Activated naive CD4-positive, alpha-beta T cell treated with anti-CD3 and anti-CD28 coated beads, Interleukin-2, amount 50 U/mL, for 72 hours (primary cell): ENCODE measurements around the gene ROR2. TPM values are rescaled to one million over a fixed set of nuclear protein-coding genes. Genes with fewer than 3 reads are reported as not detected.

Experiments
- ATAC-seq, 2 donors: fragments of 150-1000 bp; cut with Tn5 transposase; 2 replicates each; pipeline ENCODE4 v1.10.0; 2021; ENCODE audit warnings: mild to moderate bottlenecking in 2 of 2, moderate library complexity in 2 of 2
- DNase-seq, 2 donors: peaks; one replicate each; pipeline ENCODE4 v3.0.0; 2021 to 2022; ENCODE audit warnings: low spot score in 2 of 2
- H3K27ac Mint-ChIP-seq, 2 donors: one replicate each; pipeline ENCODE4 v1.8.0; 2022; ENCODE audit warnings: mild to moderate bottlenecking in 2 of 2, mixed read lengths in 2 of 2
- H3K36me3 Mint-ChIP-seq, 2 donors: one replicate each; pipeline ENCODE4 v1.8.0; 2022; ENCODE audit warnings: mixed read lengths in 2 of 2
- H3K9me3 Mint-ChIP-seq, 2 donors: one replicate each; pipeline ENCODE4 v1.8.0; 2022; ENCODE audit warnings: mixed read lengths in 2 of 2
- total RNA-seq, 2 donors: library from RNA; stranded (reverse); gene quantifications; one replicate each; pipeline ENCODE4 v1.2.3, GENCODE V29; 2022

The ROR2 gene
- total RNA-seq, 2 donors from 2014 or later = not detected

DNA sequence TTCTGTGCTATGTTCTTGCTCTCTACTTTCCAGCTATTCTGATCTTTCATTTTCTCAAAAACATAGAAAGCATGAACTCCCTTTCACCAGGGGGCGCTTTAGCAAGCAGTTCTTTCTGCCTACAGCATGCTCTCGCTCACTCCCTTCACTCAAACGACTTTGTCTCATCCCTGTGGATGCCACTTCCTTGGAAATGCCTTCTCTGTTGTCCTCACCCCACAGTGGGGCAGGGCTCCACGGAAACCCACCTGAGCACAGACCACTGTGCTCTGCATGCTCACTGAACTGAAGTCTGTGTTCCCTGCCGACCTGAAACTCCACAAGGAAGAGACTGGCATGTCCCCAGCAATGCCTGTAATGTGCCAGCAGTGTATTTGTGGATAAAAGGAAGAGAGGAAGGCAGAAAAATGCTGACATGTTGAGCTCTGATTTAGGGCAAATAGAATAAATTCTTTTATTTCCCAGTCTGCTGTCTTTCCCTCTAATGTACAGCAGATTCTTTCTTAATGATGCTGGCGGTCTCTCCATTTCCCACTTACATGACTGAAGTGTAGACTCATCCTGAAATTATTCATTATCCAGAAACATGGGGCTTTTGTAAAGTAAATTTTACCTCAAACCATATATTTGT is 4.9 kb upstream of the ROR2 start:
- ATAC-seq (no peak), DNase-seq (peak in 1 of 2 donors; percentile 35)
- Mint-ChIP-seq H3K27ac (no peak overlapping the region), H3K9me3 (no peaks in the 10 kb centered on the region), H3K36me3 (peaks cover 9 to 13% of the 10 kb centered on the region in 2 donors)

GRCh38 chr9:91953718-91954117 is 3.7 kb upstream of the ROR2 start:
- DNase-seq = no peak
- Mint-ChIP-seq H3K36me3 (peaks cover 9 to 13% of the 10 kb centered on the region in 2 donors), H3K27ac (no peak overlapping the region), H3K9me3 (no peaks in the 10 kb centered on the region)
- no peak for ATAC-seq

GRCh38 chr9:91951944-91952520 is 2.0 kb upstream of the ROR2 start:
- ATAC-seq = no peak
- DNase-seq = no peak
- H3K36me3 Mint-ChIP-seq = peaks cover 9 to 13% of the 10 kb centered on the region in 2 donors
- H3K9me3 Mint-ChIP-seq = no peaks in the 10 kb centered on the region
- H3K27ac Mint-ChIP-seq = no peak overlapping the region

DNA sequence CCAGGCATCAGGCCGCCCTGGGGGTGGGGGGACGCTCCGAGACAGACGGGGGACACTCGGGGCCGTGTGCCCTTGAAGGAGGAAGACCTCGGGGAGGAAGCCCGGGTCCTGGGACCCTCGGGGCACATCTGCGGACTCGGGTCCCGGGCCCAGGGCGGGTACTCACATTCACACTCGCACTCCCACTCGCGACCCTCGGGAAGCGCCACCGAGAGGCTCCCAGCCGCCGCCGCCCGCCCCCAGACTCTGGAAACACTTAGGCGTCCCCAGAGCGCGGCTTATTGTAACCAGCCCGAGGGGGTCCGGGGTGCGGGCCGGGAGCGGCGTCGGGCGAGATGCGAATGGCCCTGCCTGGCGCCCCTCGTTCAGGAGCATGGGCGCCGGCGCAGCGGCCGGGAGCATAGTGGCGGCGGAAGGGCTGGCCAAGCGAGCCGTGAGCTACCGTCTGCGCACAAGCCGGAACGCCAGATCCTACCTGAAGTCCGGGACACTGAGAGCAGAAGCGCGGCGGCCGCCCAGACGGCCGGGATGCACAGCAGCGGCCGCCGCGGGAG is 559 bp downstream of the ROR2 start:
- Mint-ChIP-seq H3K27ac (no peak overlapping the region), H3K36me3 (peaks cover 9 to 13% of the 10 kb centered on the region in 2 donors), H3K9me3 (no peaks in the 10 kb centered on the region)
- ATAC-seq = no peak
- no peak for DNase-seq

- no peaks in the 10 kb centered on the region for H3K9me3 Mint-ChIP-seq
- no peak overlapping the region for H3K27ac Mint-ChIP-seq
- peak in 1 of 2 donors; percentile 30 for DNase-seq
- H3K36me3 Mint-ChIP-seq = peaks cover 9 to 13% of the 10 kb centered on the region in 2 donors
- ATAC-seq = peak in 1 of 2 donors; percentile 55
Measured at GRCh38 chr9:91948597-91949391, 1.2 kb downstream of the ROR2 start.

GRCh38 chr9:91948101-91948596 is 1.9 kb downstream of the ROR2 start:
- Mint-ChIP-seq H3K9me3 (no peaks in the 10 kb centered on the region), H3K36me3 (peaks cover 9 to 13% of the 10 kb centered on the region in 2 donors), H3K27ac (no peak overlapping the region)
- ATAC-seq (no peak), DNase-seq (no peak)

DNA sequence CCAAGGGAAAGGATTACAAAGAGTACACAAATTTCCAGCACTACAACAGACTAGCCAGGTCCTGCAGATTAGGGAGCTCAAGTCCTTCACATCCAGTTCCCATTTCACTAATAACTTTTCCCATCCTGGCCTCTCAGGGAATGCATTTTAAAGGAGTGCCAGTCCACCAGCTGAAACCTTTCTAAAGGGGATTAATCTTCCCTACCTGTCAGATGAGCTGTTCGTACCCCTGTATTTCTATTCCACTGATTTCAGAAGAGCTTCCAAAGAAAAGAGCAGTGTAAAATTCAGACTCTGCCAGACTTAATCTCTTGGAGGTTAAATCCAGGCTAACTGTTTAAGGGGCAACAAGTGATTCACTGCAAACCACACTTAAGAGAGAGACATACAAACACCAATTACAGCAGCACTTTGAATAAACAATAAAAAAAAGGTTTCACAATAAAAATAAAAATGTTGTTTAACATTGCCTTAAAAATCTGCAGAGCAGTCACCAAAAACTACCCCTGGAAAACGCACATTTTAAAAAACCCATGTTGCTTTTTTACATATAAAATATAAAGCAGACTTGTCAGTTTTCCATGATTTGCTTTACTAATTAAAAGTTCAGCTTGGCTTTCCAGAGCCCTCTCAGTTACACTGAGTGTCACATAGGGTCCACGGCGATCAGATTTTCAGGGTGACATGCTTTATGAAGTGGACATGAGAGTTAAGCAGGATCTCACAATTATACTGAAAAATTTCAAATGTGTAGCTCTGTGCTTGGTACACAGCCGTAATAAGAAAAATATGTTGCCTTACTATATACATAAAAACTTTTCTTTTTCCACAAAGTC is 3.2 kb downstream of the ROR2 start:
- ATAC-seq (no peak), DNase-seq (no peak)
- no peak overlapping the region for H3K27ac Mint-ChIP-seq
- no peaks in the 10 kb centered on the region for H3K9me3 Mint-ChIP-seq
- peaks cover 2 to 6% of the 10 kb centered on the region in 2 donors for H3K36me3 Mint-ChIP-seq

DNA sequence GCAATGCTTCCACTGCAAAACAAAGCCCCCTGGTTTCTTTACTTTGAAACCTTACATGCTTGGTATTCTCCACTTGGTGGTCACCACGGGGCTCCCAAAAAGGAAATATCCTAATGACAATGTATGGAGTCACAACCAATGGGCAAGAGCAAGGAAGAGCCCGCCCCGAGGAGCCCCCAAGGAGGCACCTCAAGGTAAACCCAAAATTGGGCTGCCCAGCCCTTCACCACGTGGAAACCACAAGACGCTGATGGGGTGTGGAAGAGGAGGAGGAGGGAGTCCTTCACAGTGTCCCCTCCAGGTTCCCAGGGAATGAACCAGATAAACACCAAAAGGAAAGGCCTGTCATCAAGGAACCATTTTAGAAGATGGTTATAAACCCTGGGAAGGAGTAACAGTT is 3.8 kb downstream of the ROR2 start:
- no peak for DNase-seq
- peaks cover 0 to 5% of the 10 kb centered on the region in 2 donors for H3K36me3 Mint-ChIP-seq
- ATAC-seq = no peak
- H3K27ac Mint-ChIP-seq = no peak overlapping the region
- H3K9me3 Mint-ChIP-seq = no peaks in the 10 kb centered on the region

DNA sequence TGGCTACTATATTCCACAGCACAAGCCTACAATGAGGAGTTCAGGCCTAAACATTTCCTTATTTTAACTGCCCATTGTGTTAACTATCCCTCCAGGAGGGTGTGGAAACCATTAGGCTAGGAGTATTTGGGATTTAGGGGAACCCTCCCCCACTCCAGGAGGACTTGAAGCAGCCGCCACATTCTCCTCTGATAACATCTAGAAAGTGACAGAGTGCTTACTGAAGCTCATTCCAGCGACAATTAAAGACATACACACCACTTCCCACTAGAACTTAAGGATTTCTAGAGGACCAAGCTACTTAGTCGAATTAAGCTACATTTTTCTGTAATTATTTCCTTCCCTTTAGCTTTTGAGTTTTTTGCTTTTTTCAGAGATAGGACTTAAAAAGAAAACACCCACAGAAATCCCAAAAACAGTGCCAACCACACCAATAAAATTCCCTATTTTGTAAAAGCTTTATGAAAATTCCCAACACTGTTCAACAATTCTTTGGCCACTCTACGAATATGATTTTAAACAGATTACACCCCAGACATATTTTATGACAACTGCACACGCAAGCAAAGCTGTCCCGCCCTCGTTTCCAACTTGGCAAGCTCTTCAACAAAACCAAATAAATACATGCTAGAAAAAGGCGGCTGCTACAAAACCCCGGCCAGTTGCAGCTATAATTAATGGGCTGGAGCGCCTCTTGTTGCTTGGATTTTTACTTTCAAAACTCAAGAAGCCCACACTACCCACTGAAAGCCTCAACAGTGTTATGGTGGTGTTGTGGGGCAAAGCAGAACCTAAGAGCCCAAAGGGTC is 4.5 kb downstream of the ROR2 start:
- DNase-seq (no peak), ATAC-seq (no peak)
- no peak overlapping the region for H3K27ac Mint-ChIP-seq
- H3K9me3 Mint-ChIP-seq = no peaks in the 10 kb centered on the region
- H3K36me3 Mint-ChIP-seq = peaks cover 0 to 1% of the 10 kb centered on the region in 2 donors

DNA sequence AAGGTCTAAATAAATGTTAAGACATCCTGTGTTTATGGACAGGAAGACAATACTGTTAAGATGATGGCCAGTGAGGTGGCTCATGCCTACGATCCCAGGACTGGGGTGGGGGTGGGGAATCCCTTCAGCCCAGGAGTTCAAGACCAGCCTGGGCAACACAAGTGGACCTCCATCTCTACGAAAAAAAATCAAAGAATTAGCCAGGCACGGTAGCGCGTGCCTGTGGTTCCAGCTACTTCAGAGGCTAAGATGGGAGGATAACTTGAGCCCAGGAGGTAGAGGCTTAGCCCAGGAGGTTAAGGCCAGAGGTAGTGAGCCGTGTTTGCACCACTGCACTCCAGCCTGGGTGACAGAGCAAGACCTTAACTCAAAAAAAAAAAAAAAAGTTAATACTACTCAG is 5.3 kb downstream of the ROR2 start:
- DNase-seq (no peak), ATAC-seq (no peak)
- H3K9me3 Mint-ChIP-seq = no peaks in the 10 kb centered on the region
- no peak overlapping the region for H3K27ac Mint-ChIP-seq
- H3K36me3 Mint-ChIP-seq = no peaks in the 10 kb centered on the region

- no peaks in the 10 kb centered on the region for H3K9me3 Mint-ChIP-seq
- DNase-seq (no peak), ATAC-seq (no peak)
- no peaks in the 10 kb centered on the region for H3K36me3 Mint-ChIP-seq
- no peak overlapping the region for H3K27ac Mint-ChIP-seq
Measured at GRCh38 chr9:91943478-91944470, 6.3 kb downstream of the ROR2 start.

- ATAC-seq (no peak), DNase-seq (no peak)
- Mint-ChIP-seq H3K36me3 (no peaks in the 10 kb centered on the region), H3K9me3 (no peaks in the 10 kb centered on the region), H3K27ac (no peak overlapping the region)
Measured at GRCh38 chr9:91942201-91942600, 7.8 kb downstream of the ROR2 start.

GRCh38 chr9:91939978-91940377 is 10.1 kb downstream of the ROR2 start:
- no peak overlapping the region for H3K27ac Mint-ChIP-seq

DNA sequence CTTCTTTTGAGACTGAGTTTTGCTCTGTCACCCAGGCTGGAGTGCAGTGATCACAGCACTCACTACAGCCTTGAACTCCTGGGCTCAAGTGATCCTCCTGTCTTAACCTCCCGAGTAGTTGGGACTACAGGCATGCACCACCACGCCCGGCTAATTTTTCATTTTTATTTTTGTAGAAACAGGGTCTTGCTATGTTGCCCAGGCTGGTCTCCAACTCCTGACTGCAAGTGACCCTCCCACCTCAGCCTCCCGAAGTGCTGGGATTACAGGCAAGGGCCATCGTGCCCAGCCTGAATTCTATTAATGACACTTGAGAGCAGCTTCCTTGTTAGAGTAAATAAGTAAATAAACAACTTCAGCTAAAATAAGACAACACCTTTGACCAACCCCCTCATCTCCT is 12.3 kb downstream of the ROR2 start:
- Mint-ChIP-seq H3K36me3 (no peaks in the 10 kb centered on the region), H3K9me3 (no peaks in the 10 kb centered on the region), H3K27ac (no peak overlapping the region)
- ATAC-seq (no peak), DNase-seq (no peak)

More at GRCh38 chr9:91939978-91940377, 10.1 kb downstream of the ROR2 start:
- ATAC-seq (no peak), DNase-seq (no peak)
- Mint-ChIP-seq H3K9me3 (no peaks in the 10 kb centered on the region), H3K36me3 (no peaks in the 10 kb centered on the region)

DNA sequence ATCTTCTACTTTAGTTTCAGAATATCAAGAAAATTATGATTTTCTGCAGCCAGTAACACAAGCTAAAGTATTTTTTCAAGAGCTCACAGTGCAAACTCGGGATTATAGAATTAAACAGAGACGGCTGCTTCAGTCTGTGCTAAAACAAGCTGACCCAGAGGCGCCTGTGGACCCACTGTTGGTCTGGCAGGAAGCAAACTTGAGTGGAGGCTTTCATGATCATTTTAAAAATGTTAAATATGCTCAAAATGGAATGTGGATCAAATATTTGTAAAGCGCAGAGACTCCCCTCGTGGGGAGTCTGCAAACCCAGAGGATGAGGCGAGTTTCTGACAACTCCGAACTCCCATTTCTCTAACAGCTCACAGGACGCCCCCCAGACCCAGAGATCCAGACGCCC is 13.0 kb downstream of the ROR2 start:
- Mint-ChIP-seq H3K9me3 (no peaks in the 10 kb centered on the region), H3K27ac (no peak overlapping the region)
- ATAC-seq = no peak

More for the DNA sequence above, 13.0 kb downstream of the ROR2 start:
- no peak for DNase-seq
- H3K36me3 Mint-ChIP-seq = no peaks in the 10 kb centered on the region
